HG03469 (cell line): Measurements from ENCODE around the gene IQCH.

Experiments used
- ATAC-seq: cut with Tn5 transposase; IDR thresholded peaks from one replicate; pipeline ENCODE4 v1.9.1; 2021; ENCODE audit warnings: mild to moderate bottlenecking, moderate library complexity, moderate number of reproducible peaks; ENCODE audit not compliant: unreplicated experiment

IQCH gene

DNA sequence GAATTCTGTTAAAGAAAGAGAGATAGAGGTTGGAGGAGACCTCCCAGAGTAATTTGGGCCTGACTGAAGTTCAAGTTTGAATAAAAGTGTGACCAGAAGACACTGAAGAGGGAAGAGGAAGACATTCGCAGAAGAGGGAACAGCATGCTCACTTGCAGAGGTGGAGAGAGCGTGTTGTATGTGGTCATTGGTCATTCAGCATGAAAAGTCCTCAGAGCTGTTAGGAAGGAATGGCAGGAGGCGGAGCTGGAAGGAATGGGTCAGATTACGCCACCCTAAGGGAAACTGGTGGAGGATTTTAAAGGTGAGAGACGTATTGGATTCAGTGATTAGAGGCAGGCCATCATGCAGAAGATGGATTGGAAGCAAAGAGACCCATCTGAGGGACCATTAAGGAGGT, 41.6 kb downstream of the IQCH start:
- ATAC-seq, result no peak

DNA sequence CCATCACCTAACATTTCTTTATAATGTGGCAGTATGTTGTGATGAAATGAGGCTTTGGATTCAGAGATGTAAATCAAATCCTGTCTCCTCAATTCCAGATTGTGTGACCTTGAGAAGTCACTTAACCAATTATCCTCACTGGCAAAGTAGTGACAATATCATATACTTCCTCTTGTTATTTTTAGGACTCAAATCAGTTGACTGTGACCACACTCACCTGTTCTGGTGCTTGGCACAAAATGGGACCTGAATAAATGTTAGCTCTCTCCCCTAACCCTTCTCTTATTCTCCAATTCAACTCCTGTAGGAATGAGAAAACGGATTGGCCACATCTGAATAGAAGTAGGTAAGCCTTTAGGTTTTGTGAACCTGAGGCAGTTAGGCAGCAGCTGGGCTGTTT, 42.1 kb downstream of the IQCH start:
- ATAC-seq, result no peak

DNA sequence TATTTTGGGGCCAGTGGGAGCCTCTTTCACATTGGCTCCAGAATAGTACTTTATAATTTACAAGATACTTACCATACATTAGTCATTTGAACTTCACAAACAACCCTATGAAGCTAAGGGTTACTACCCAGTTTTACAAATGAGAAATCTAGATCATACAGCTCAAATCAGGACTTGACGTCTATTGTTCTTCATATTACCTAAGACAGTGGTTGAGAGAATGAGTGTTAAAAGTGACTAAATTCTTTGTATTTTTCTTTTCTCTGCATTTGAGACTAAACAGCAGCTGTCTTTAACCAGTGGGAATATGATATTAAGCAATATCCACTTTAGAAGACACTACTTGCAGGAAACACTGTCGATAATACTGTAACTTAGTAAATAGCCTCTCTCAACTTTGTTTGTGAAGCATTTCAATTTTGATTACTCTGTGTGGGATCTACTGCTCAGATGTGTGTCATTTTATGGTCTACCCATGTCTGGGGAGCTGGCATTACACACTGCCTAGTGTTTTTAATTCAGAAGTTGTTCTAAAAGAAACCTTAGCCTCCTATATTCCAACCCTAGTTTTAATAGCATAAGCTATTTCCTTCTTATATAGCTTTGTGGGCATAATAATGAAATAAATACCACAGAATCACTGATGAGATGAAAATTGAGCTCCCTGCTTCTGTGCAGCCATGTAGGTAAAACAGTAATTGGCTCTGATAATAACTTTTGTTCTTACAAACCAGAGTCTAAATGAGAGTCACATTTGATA, 45.9 kb downstream of the IQCH start:
- ATAC-seq, result no peak

DNA sequence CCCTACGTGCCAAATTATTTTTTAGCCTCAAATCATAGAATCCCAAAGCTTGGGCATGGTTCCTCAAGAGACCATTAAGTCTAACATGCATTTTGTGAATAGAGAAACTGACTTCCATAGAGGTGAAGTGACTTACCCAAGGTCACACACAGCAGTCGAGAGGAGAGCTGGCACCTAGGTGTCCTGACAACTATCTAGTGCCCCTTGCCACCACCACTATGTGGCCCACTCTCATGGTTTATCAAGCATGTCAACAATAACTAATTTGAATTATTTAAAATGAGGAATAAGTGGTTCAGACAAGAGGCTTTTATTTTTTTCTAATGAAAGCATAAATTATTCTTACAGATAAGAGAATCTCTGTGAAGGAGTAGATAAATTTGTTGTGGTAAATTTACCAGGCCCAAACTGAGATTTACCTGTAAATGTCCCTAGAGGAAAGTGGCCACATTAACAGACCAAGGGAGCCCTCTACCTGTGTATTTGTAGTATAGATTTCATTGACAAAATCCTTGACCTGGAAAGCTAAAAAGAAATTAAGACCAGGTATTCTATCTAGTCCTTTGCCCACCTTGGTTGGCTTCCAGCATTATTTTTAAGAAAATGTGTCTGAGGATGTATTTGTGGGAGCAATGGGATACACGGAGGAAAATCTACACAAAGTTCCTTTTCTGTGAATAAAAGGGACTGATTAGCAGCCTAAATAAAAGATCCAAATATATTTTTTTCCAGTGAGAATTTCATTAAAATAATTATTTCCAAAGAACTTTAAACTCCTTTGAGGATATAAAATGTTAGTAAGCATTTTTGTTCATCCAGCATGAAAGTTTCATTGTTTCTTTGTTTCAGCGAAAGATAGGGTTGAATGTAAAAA, 49.1 kb downstream of the IQCH start:
- no peak for ATAC-seq

DNA sequence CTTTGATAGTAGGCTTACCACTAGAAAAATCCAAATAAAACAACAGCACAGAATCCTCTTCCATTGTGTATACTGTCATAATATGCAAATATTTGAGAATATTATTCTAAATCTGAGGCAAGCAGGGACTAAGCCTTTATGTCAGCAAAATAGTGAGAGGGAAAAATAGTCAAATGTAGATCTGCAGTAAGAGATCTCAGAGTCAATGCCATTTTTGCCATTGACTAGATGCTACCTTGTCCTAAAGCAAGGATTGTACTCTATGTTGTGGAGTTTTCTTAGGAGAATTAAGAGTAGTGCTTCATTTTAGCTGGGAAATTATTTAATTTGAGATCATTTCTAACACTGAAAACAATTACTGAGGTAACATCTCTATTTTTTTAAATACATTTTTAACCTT, 50.2 kb downstream of the IQCH start:
- ATAC-seq, result no peak

DNA sequence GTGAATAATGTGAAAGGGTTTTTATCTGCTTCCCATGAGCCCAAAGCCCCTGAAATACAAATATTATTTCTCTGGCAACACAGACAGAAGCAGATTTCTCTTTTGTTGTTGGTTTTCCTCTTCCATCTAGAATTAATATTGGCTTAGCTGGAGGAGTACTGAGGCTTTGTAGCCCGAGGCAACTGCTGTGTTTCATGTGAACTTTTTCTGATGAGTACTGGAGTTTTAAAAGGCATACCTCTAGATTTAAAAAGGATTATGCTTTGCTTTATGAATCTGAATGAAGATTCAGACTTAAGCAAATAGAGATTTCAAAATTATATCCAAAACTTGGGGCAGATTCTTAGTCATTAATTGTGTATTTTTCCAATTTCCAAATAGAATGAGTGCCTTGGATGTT, 50.9 kb downstream of the IQCH start:
- ATAC-seq, result no peak

DNA sequence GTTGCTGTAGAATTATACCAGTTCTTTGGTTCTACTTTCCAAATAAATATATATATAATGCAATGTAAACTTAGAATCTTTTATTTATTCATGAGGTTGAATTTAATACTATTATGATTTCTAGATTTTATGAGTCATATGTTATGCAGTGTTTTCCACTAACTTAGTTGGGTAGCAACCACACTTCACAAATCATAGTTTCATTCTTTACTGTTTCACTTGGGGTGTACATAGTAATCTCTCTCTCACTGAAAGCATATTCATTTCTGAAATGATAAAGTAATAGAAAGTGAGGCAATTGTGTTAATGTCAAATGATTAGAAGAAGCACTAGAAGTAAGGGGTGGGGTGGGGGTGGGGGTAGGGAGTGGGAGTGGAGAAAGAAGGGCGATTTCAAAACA, 52.6 kb downstream of the IQCH start:
- no peak for ATAC-seq

DNA sequence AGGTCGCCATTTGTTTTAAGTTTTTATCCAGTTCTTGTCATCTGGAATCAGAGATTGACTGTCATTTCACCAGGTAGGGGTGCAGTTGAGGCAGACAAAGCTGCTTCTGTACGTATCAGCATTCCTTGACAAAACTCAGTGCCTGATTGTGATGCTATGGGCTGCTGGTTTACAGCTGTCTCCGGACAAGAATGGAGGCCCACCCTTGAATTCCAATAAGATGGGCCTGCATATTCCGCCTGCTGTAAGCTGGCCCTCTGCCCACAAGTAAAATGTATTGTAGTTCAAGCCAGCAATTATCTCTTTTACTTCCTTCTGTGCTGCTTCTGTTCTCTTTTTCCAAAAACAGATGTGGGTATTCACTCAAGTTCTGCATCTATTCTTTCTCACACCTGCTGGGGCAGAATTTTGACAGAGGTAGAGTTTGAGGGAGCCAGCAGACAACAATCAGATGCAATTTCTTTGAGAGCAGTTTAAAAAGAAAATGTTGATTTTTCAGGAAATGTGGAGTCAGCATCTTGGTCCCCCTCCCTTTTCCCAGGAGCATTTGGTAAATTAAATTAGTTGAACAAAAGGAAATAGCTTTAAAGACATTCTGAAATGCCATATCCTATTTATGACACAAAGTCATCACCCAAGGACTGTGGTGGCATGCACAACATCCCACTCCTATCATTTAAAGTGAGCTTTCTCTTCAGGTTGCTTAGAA, 53.5 kb downstream of the IQCH start:
- no peak for ATAC-seq

DNA sequence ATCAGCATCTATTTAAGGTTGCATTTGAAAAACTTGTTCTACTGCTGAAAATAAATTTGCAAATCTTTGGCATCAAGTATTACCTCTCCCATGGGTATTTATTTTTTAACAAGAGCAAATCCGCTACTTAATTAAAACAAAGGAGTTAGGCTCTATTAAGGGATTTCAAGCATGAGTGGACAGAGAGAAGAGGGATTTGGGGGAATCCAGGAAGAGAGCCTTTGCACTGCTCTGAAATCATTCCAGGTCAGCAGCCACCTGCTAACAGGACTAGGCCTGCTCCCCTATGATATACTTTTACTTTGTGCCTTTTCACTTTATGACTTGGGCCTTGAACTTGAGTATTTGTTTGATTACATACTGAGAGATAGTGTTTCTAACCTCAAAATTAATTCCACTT, 57.1 kb downstream of the IQCH start:
- ATAC-seq, result no peak

DNA sequence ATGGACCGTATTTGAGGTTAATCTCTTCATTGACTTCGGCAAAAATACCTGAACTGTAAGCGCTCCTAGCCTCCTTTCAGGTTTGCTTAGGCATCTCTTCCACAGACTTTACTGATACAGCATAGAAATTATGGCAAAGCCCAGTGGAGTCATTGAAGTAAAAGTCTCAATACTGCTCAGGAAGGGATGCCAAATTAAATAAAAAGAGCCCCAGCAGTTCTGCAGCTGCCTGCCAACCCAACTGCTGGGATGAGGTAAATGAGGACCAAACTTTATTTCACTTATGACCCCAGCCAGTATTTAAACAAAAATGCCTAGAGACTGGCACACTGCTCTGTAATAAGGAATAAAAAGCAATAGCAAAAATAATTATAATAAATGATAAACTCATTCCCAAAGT, 65.4 kb downstream of the IQCH start:
- ATAC-seq, result no peak

DNA sequence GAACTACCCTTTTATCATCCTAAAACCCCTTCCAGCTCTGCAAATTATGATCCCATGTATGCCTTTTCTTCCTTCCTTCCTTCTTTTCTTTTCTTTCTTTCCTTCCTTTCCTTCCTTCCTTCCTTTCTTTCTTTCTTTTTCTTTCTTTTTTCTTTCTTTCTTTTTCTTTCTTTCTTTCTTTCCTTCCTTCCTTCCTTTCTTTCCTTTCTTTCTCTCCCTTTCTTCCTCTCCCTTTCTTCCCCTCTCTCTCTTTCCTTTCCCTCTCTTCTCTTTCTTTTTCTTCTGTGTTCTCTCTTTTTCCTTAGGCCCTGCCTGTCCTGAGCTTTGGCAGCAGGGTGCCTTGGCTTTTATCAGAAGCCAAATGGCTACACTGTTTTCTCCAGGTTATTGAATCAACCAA, 66.8 kb downstream of the IQCH start:
- no peak for ATAC-seq

DNA sequence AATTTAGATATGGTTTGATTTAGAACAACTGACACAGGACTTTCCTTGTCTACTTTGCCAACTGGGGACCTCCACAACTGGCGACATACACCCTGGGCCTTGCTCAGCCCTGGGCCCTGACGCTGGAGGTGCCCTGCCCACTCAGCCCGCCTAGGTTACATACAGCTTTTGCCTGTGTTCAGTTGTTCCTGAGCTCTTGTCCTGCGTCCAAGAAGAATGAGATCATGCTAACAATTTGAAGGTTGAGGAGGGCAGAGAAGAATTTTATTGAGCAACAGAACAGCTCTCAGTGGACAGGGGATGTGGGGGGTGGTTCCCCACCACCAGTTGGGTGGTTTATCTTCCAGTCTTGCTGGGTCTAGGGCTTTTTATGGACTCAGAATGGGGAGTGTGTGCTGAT, 67.9 kb downstream of the IQCH start:
- no peak for ATAC-seq

DNA sequence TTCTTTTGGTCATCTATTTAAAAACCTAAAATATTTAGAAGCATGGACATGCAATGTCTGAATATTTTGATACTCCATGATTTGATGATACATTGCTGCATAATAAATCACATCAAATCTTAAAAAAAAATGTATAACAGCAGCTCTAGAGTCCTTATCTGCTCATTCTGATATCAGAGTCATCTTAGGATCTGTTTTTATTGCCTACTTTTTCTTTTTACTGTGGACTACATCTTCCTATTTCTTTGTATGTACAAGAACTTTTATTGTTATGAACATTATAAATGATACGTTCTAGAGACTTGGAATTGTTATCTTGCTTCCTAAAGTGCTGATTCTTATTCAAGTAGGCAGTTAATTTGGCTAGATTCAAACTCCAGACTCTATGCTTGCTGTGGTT, 72.7 kb downstream of the IQCH start:
- no peak for ATAC-seq

DNA sequence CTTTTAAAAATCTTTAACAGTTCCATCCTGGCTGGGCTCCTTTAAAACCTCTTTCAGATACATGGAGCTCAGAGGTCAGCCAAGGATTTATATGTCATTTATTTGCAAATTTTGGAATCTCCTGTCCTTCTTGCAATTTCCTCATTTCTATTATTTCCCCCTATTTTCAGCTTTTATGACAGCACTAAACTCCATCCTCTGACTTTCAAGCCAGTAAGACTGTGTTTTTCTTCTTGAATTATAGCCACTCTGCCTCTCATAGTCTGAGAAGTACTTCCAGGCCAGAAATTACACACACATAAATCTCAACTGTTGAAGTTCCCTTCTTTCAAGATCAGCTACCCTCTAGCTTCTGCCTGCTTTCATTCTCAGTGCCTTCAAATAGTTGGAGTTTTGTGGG, 73.2 kb downstream of the IQCH start:
- ATAC-seq, result no peak

DNA sequence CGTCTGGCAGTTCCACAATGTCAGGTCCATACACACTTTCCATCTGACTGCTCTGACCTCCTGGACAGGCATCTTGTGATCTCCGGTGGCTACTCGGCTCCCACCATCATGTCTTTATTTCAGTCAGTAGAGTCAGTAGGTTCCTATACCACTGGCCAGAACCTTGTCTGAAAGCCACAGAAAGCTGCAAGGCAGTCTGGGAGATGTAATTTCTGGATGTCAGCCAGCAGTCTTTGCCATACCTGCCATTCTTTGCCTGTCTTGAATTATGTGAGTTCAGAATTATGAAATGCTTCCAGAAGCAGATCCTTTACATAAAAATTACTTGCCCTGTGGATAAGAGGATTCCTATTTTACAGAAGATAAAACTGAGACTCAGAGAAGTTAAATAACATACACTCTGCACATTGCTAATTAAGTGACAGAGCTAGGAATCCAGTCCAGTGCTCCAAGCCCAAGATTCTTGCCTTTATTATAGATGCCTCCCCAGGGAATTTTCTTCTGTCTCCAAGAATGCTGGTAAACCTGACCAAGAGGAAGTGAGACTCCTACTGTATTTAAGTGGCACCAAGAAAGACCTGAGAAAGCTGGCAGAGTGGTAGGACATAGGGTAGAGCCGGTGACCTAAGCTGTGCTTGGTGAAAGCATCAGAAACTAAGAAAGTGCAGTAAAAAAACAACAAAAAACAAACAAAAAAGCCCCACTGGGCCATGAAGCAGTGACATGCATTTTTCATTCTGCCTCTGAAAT, 75.6 kb downstream of the IQCH start:
- no peak for ATAC-seq

DNA sequence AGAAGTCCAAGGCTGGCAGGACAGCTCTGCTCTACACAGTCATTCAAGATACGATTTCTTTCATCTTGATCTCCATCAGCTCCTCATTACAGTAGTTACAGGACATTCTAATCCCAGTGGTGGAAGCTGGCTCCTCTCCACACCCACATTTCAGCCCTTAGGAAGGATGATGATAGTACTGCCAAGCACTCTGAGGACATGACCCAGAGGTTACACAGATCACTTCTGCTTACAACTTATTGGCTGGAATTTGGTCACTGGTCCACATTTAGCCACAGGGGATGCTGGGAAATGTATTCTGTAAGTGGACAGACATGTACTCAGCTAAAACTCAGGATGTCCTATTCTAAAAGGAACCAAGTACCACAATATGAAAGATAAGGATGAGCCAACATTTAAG, 77.1 kb downstream of the IQCH start:
- ATAC-seq, result no peak

DNA sequence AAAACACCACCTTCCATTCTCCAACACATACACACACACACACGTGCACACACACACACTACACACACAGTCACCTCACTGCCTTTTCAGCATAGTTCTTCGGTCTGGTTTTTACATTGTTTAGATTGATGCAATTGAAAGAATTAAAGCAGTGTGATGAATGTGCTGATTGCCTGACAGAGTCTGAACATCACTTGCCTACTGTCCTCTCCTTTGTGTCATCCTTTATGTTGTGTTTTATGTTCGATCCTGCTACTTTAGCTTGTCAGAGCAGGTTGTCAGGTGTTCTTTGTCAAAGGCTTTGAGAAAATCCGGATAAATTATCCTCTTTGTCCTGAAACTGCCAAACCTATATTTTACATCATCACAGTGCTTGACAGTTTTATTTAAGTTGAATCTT, 80.4 kb downstream of the IQCH start:
- no peak for ATAC-seq

DNA sequence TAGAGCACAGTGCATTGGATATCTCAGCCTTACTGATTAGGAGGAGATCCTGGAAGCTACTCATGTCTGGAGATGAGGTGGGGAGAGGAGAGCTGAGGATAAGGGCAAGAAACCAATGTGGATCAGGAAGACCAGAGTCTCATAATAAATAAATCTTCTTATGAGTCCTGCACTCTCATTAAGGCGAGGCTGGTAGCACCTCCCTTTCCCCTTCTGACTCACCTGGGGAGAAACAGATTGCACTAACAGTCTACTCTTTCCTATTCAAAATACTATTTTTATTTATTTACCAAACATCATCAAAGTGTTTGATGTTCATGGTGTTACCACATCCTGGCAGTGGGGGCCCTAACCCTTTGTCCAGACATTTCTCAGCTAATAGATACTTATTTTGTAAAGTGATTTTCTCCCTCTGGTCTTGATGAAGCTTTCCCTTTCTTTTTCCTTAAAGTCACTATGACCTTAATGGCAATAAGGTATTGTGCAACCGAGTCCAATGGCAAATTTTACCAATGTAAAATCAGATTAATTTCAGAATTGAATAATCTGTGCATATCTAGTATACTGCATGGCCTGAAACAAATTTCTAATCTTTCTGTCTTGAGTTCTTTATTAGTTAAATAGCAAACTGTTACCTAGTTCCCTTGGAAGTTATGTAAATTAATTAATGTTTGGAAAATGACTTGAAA, 81.1 kb downstream of the IQCH start:
- ATAC-seq, result no peak

DNA sequence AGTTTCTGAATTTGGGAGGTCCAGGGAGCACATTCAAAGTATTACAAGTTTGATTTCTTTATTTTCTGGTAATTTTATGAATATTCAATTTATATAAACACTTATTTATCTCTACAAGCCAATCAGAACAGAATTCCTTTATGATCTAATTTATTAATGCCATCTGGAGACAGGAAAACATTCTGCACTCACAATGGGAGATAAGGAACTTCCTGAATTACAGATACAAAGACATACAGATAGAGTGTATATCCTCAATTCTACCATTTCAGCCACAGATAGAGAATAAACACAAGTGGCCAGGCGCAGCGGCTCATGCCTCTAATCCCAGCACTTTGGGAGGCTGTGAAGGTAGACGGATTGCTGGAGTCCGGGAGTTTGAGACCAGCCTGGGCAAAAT, 86.0 kb downstream of the IQCH start:
- no peak for ATAC-seq

DNA sequence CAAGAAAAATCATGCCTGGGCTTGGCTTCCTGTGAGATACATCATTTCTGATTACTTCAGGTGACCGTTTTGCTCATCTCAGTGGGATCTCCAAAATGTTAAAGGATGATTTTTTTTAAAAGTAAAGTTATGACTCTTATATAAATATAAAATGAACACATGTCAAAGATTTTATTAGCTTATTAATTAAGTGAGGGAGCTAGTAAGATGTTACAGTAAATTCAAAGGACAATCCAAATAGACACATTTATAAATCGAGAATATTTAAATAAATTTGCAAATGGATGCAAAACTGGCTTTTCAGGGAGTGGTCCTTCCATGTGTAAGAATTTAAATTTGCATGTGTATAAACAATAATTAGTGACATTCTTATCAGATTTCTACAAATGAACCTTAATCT, 87.0 kb downstream of the IQCH start:
- ATAC-seq, result no peak
